ENCODE measurements around the gene C1S. TPM values are rescaled to one million over a fixed set of nuclear protein-coding genes. Genes with fewer than 3 reads are reported as not detected.

Gene C1S
- polyA plus RNA-seq, 3 donors = 49.2 to 60.0 (median 50.5) TPM

Other genes starting within 250 kb of the C1S start
- 10 to 100 TPM; 22.1 to 28.7 (median 24.7) TPM for gene GPR162, start 238.9 kb upstream of the C1S start, polyA plus RNA-seq (ENCODE audit: insufficient read length in 3 of 3)
- gene P3H3, start 232.3 kb upstream of the C1S start, polyA plus RNA-seq (ENCODE audit: insufficient read length in 3 of 3) = 10 to 100 TPM; 22.8 to 27.5 (median 24.6) TPM
- gene GNB3, start 219.8 kb upstream of the C1S start, polyA plus RNA-seq (ENCODE audit: insufficient read length in 3 of 3) = 1 to 10 TPM; 3.7 to 4.3 (median 4.3) TPM
- gene CDCA3, start 209.4 kb upstream of the C1S start, polyA plus RNA-seq (ENCODE audit: insufficient read length in 3 of 3) = 10 to 100 TPM; 20.5 to 23.3 (median 22.7) TPM
- 10 to 100 TPM; 56.7 to 63.5 (median 61.2) TPM for gene USP5, start 208.6 kb upstream of the C1S start, polyA plus RNA-seq (ENCODE audit: insufficient read length in 3 of 3)
- 100 to 1,000 TPM; 611 to 637 (median 629) TPM for gene TPI1, start 193.2 kb upstream of the C1S start, polyA plus RNA-seq (ENCODE audit: insufficient read length in 3 of 3)
- 10 to 100 TPM in 2 of 3 donors, 1 to 10 TPM in 1; 7.4 to 13.7 (median 13.2) TPM for gene SPSB2, start 187.4 kb upstream of the C1S start, polyA plus RNA-seq (ENCODE audit: insufficient read length in 3 of 3)
- gene LRRC23, start 155.9 kb upstream of the C1S start, polyA plus RNA-seq (ENCODE audit: insufficient read length in 3 of 3) = 10 to 100 TPM; 19.1 to 23.5 (median 23.4) TPM
- gene ENO2, start 146.1 kb upstream of the C1S start, polyA plus RNA-seq (ENCODE audit: insufficient read length in 3 of 3) = 10 to 100 TPM; 12.0 to 12.5 (median 12.2) TPM
- 10 to 100 TPM; 83.9 to 95.0 (median 90.0) TPM for gene ATN1, start 132.8 kb upstream of the C1S start, polyA plus RNA-seq (ENCODE audit: insufficient read length in 3 of 3)
- gene RNU7-1, start 116.9 kb upstream of the C1S start, polyA plus RNA-seq (ENCODE audit: insufficient read length in 3 of 3) = 1 to 10 TPM in 2 of 3 donors, not detected in 1; 5.0 to 6.0 TPM
- 100 to 1,000 TPM; 146 to 155 (median 153) TPM for gene C12orf57, start 116.7 kb upstream of the C1S start, polyA plus RNA-seq (ENCODE audit: insufficient read length in 3 of 3)
- 10 to 100 TPM; 19.0 to 21.1 (median 19.5) TPM for gene PTPN6, start 109.4 kb upstream of the C1S start, polyA plus RNA-seq (ENCODE audit: insufficient read length in 3 of 3)
- gene PHB2, start 90.1 kb upstream of the C1S start, polyA plus RNA-seq (ENCODE audit: insufficient read length in 3 of 3) = 100 to 1,000 TPM; 256 to 268 (median 266) TPM
- gene EMG1, start 89.8 kb upstream of the C1S start, polyA plus RNA-seq (ENCODE audit: insufficient read length in 3 of 3) = 10 to 100 TPM; 41.6 to 48.2 (median 45.0) TPM
- 10 to 100 TPM; 61.5 to 68.3 (median 65.3) TPM for gene LPCAT3, start 42.2 kb upstream of the C1S start, polyA plus RNA-seq (ENCODE audit: insufficient read length in 3 of 3)
- 10 to 100 TPM; 36.0 to 50.6 (median 45.8) TPM for gene C1R, start 31.7 kb downstream of the C1S start, polyA plus RNA-seq (ENCODE audit: insufficient read length in 3 of 3)
- 10 to 100 TPM; 27.4 to 30.0 (median 29.4) TPM for gene C1RL, start 48.5 kb downstream of the C1S start, polyA plus RNA-seq (ENCODE audit: insufficient read length in 3 of 3)
- 10 to 100 TPM; 50.9 to 65.4 (median 52.6) TPM for gene RBP5, start 68.2 kb downstream of the C1S start, polyA plus RNA-seq (ENCODE audit: insufficient read length in 3 of 3)
- gene CLSTN3, start 69.7 kb downstream of the C1S start, polyA plus RNA-seq (ENCODE audit: insufficient read length in 3 of 3) = 100 to 1,000 TPM in 1 of 3 donors, 10 to 100 TPM in 2; 90.0 to 105 (median 95.6) TPM
- 10 to 100 TPM; 39.0 to 51.5 (median 48.8) TPM for gene PEX5, start 129.0 kb downstream of the C1S start, polyA plus RNA-seq (ENCODE audit: insufficient read length in 3 of 3)
- gene ACSM4, start 243.4 kb downstream of the C1S start, polyA plus RNA-seq (ENCODE audit: insufficient read length in 3 of 3) = not detected